Measurements from ENCODE around the gene RAB3GAP1.

RAB3GAP1 gene

GRCh38 chr2:135055182-135055786 is 3.2 kb downstream of the RAB3GAP1 start:
- no peaks in the 10 kb centered on the region for H3K9me3 ChIP-seq (ENCODE audit: control insufficient read depth, insufficient read depth, low read depth, low read length)
- peaks cover 15% of the 10 kb centered on the region in 2 experiments for H3K36me3 ChIP-seq (ENCODE audit: control insufficient read depth in 2 of 2, insufficient read depth in 1 of 2, low read length in 2 of 2)
- TF ChIP-seq ZNF558 (tag by site-specific recombination; IDR thresholded peaks at IDR 0.05) (no peak), ZNF513 (tag by site-specific recombination; IDR thresholded peaks at IDR 0.05) (no peak), SCRT1 (tag by site-specific recombination; IDR thresholded peaks at IDR 0.05; ENCODE audit: borderline replicate concordance) (no peak), SP2 (tag by site-specific recombination; IDR thresholded peaks at IDR 0.05) (no peak), GLI4 (tag by site-specific recombination; IDR thresholded peaks at IDR 0.05) (no peak), ZNF211 (tag by site-specific recombination; IDR thresholded peaks at IDR 0.05; ENCODE audit: low read depth) (no peak), KLF16 (tag by site-specific recombination; IDR thresholded peaks at IDR 0.05) (no peak), ZNF645 (tag by site-specific recombination; IDR thresholded peaks at IDR 0.05) (no peak), GFI1B (tag by site-specific recombination; IDR thresholded peaks at IDR 0.05) (no peak), SALL2 (tag by site-specific recombination; IDR thresholded peaks at IDR 0.05; ENCODE audit: borderline replicate concordance) (no peak), ZBTB8A (tag by site-specific recombination; IDR thresholded peaks at IDR 0.05) (no peak)
- no peak overlapping the region for H3K27ac ChIP-seq (ENCODE audit: extremely low read depth, low read depth, low read length)
- no peak overlapping the region for H3K4me3 ChIP-seq (ENCODE audit: low read depth, low read length)
- H3K4me1 ChIP-seq (ENCODE audit: control insufficient read depth, insufficient read depth, low read length): no peaks in the 10 kb centered on the region; the same call in 1 of the 2 replicates
- ChIA-PET POLR2A (no interaction called here), CTCF (no interaction called here)

- H3K4me3 ChIP-seq (ENCODE audit: low read depth, low read length): no peak overlapping the region
- TF ChIP-seq ZNF600 (tag by site-specific recombination; IDR thresholded peaks at IDR 0.05) (no peak), WT1 (tag by site-specific recombination; IDR thresholded peaks at IDR 0.05) (no peak), ZNF544 (tag by site-specific recombination; IDR thresholded peaks at IDR 0.05) (no peak), ZNF274 (IDR thresholded peaks at IDR 0.05; ENCODE audit: low read length) (no peak), ZNF274 (tag by site-specific recombination; IDR thresholded peaks at IDR 0.05; ENCODE audit: borderline replicate concordance) (no peak), PBX3 (CRISPR knock-in tag; IDR thresholded peaks at IDR 0.05) (no peak), ZNF707 (tag by site-specific recombination; IDR thresholded peaks at IDR 0.05) (no peak), ZNF354C (tag by site-specific recombination; IDR thresholded peaks at IDR 0.05; ENCODE audit: borderline replicate concordance, low read depth) (no peak), MYNN (tag by site-specific recombination; IDR thresholded peaks at IDR 0.05; ENCODE audit: borderline replicate concordance) (no peak), ZNF521 (tag by site-specific recombination; IDR thresholded peaks at IDR 0.05) (no peak), ZNF701 (tag by site-specific recombination; IDR thresholded peaks at IDR 0.05) (no peak), ZNF423 (tag by site-specific recombination; IDR thresholded peaks at IDR 0.05) (no peak), GLIS2 (tag by site-specific recombination; IDR thresholded peaks at IDR 0.05) (no peak), ZNF121 (tag by site-specific recombination; IDR thresholded peaks at IDR 0.05) (no peak), YY2 (tag by site-specific recombination; IDR thresholded peaks at IDR 0.05) (no peak)
- ChIA-PET CTCF (interaction anchor here (0.7 kb wide), 1 partner anchor 468 kb away, joined by 3 read pairs; no protein-coding TSS in a partner anchor), POLR2A (no interaction called here)
- H3K27ac ChIP-seq (ENCODE audit: extremely low read depth, low read depth, low read length): no peak overlapping the region
- H3K9me3 ChIP-seq (ENCODE audit: control insufficient read depth, insufficient read depth, low read depth, low read length): no peaks in the 10 kb centered on the region
- peaks cover 20 to 28% of the 10 kb centered on the region in 2 experiments for H3K36me3 ChIP-seq (ENCODE audit: control insufficient read depth in 2 of 2, insufficient read depth in 1 of 2, low read length in 2 of 2)
- H3K4me1 ChIP-seq (ENCODE audit: control insufficient read depth, insufficient read depth, low read length): no peaks in the 10 kb centered on the region; the same call in 1 of the 2 replicates
Observed at GRCh38 chr2:135056790-135057189, 4.7 kb downstream of the RAB3GAP1 start.

All from HEK293 (cell line).